ENCODE data around the gene DALRD3.
A peak's percentile ranks its signal among the peaks of the same experiment; 100 is the strongest.

- no peak for TF ChIP-seq FOXK2 (IDR thresholded peaks at IDR 0.05)
- TF ChIP-seq NFRKB (IDR thresholded peaks at IDR 0.05), result no peak
- no peak for TF ChIP-seq CTBP1 (IDR thresholded peaks at IDR 0.05; ENCODE audit: borderline replicate concordance)
- TF ChIP-seq HDGF (IDR thresholded peaks at IDR 0.05; ENCODE audit: borderline replicate concordance), result no peak
- TF ChIP-seq, protein P1, sequence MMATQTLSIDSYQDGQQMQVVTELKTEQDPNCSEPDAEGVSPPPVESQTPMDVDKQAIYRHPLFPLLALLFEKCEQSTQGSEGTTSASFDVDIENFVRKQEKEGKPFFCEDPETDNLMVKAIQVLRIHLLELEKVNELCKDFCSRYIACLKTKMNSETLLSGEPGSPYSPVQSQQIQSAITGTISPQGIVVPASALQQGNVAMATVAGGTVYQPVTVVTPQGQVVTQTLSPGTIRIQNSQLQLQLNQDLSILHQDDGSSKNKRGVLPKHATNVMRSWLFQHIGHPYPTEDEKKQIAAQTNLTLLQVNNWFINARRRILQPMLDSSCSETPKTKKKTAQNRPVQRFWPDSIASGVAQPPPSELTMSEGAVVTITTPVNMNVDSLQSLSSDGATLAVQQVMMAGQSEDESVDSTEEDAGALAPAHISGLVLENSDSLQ (IDR thresholded peaks at IDR 0.05), result no peak
- no peak for TF ChIP-seq SUZ12 (IDR thresholded peaks at IDR 0.05)
- TF ChIP-seq FOXA1 (IDR thresholded peaks at IDR 0.05), result no peak
- peak; percentile 21; the same call in 1 of the 2 replicates for TF ChIP-seq ELF4 (IDR thresholded peaks at IDR 0.05)
- no peak for TF ChIP-seq TARDBP (IDR thresholded peaks at IDR 0.05)
These were observed 6.1 kb upstream of the DALRD3 start for GRCh38 chr3:49024449-49024848.

Measured in HEK293T (cell line).